Right lobe of liver (tissue), 4 donors: ENCODE data around the gene CADPS.

Experiments
- POLR2A ChIP-seq: fragments of 450-650 bp; IDR thresholded peaks from one replicate; pipeline ENCODE4 v1.6.1; 2017; ENCODE audit warnings: antibody characterized with exemption, mild to moderate bottlenecking
- TF ChIP-seq, protein P1 (sequence below), 4 donors: fragments of 200-600 bp in 3 of 4; fragments of 450-650 bp in 1 of 4; IDR thresholded peaks; one replicate each; pipeline versions ENCODE4 v1.5.1 to v1.8.0; 2016 to 2022; ENCODE audit warnings: antibody characterized with exemption in 4 of 4, mild to moderate bottlenecking in 2 of 4
- donor health status: DM: no; HTN: no; CAD: no.
- donor health status: DM: no; HTN: no; CAD: no.
- donor health status: DM: no; HTN: yes; CAD: no.

DNA sequence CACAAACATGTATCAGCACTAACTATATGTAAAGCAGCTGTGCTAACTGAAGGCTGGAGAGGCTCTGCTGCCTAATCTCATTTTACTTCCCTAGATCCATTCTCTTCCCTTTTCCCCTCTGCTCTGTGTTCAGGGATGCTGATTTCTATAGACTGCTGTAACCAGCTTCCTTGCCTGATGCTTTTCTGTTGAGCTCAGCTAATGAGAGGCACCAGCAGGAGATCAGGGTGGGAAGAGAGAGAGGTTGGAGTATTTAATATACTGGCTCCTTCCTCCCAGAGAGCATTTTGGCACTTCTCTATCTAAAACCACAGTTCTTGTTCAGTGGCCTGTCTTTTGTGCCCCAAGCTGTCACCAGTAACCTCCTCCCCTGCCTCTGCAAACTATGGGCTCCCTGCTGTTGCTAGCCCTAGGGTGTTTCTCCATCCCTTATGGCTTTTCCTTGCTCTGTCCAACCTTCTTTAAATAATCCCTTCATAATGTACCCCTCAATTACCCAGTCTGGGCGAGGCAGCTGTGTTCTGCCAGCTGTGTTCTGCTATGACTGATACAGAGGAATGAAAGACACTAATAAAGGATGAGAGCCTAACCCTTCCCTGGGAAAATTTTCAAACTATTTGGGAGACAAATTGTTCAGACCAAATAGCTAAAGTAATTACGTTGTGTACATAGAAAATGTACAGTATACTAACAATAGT is 69.5 kb downstream of the CADPS start:
- TF ChIP-seq, protein P1, sequence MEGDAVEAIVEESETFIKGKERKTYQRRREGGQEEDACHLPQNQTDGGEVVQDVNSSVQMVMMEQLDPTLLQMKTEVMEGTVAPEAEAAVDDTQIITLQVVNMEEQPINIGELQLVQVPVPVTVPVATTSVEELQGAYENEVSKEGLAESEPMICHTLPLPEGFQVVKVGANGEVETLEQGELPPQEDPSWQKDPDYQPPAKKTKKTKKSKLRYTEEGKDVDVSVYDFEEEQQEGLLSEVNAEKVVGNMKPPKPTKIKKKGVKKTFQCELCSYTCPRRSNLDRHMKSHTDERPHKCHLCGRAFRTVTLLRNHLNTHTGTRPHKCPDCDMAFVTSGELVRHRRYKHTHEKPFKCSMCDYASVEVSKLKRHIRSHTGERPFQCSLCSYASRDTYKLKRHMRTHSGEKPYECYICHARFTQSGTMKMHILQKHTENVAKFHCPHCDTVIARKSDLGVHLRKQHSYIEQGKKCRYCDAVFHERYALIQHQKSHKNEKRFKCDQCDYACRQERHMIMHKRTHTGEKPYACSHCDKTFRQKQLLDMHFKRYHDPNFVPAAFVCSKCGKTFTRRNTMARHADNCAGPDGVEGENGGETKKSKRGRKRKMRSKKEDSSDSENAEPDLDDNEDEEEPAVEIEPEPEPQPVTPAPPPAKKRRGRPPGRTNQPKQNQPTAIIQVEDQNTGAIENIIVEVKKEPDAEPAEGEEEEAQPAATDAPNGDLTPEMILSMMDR (IDR thresholded peaks at IDR 0.05), result no peak
- TF ChIP-seq POLR2A, result no peak
